ENCODE data around the gene GDF9.

The GDF9 gene

DNA sequence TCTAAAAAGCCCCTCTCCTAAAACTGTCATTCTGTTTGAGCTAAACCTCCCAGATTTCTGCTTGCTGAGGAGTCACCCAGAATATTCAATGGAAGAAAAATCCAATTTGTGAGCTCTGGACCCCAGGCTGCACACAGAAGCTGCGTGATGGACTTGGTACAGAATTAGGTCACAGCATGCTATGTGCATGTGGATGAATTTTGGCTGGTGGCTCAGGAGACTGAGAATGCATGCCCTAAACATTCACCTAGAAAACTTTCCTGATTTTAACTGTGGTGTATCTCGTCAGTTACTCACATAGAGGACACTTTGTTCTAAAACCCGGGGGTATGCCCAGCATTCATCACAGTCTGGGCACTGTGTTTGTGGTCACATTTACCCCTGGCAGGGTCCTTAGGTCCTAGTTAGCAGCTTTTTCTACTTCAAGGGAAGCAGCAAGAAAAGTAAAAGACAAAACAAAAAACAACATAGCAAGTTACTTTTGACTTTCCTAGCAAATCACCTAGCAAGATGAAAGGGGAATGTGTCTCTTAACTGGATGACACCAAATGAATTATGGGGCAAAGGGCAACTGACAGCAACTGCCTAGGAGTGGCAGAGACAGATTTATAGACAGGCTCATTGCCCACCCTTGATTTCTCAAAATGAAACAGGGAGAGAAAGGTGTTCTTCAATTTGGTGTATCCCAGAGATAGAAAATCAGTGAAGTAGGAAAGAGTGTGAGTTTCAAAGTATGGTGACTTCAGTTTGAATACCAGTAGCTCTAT lies 27.6 kb downstream of the GDF9 start:
- H3K27ac ChIP-seq (ENCODE audit: low read length) = no peak overlapping the region
- H3K36me3 ChIP-seq (ENCODE audit: control insufficient read depth in 2 of 2, insufficient read depth in 2 of 2, low read length in 2 of 2) = no peaks in the 10 kb centered on the region
- H3K27me3 ChIP-seq (ENCODE audit: control insufficient read depth in 1 of 2, insufficient read depth in 2 of 2, low read length in 2 of 2) = peaks cover 0 to 2% of the 10 kb centered on the region in 2 donors
- no peaks in the 10 kb centered on the region for H3K9me3 ChIP-seq (ENCODE audit: control insufficient read depth in 2 of 2, low read length in 2 of 2)
- H3K9ac ChIP-seq (ENCODE audit: low read length in 2 of 2) = no peak overlapping the region
- no peaks in the 10 kb centered on the region for H3K4me1 ChIP-seq (ENCODE audit: control insufficient read depth, insufficient read depth, low read length)
- H3K4me3 ChIP-seq (ENCODE audit: low read length in 2 of 2) = no peak overlapping the region

DNA sequence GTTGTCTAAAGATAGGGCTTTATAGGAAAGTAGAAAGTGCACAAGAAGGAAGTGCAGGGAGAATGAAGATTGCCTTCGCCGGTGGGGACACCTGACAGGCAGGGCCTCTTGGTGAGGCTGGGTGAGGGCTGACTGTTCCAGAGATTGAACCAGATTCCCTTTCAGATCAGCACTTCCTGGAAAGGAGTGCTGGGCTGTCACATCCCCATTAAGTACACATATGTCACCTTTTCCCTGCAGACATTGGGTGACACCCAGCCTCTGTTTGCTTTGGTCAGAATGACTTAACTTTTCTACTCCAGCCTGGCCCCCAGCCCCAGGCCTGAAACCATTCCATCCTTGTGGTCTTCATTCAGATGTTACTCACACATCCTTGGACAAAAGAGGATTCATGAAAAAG lies 28.4 kb downstream of the GDF9 start:
- Histone ChIP-seq H3K4me1 (ENCODE audit: control insufficient read depth, insufficient read depth, low read length) (no peaks in the 10 kb centered on the region), H3K36me3 (ENCODE audit: control insufficient read depth in 2 of 2, insufficient read depth in 2 of 2, low read length in 2 of 2) (no peaks in the 10 kb centered on the region), H3K4me3 (ENCODE audit: low read length in 2 of 2) (no peak overlapping the region), H3K9me3 (ENCODE audit: control insufficient read depth in 2 of 2, low read length in 2 of 2) (no peaks in the 10 kb centered on the region), H3K27me3 (ENCODE audit: control insufficient read depth in 1 of 2, insufficient read depth in 2 of 2, low read length in 2 of 2) (peaks cover 0 to 2% of the 10 kb centered on the region in 2 donors), H3K27ac (ENCODE audit: low read length) (no peak overlapping the region), H3K9ac (ENCODE audit: low read length in 2 of 2) (no peak overlapping the region)

DNA sequence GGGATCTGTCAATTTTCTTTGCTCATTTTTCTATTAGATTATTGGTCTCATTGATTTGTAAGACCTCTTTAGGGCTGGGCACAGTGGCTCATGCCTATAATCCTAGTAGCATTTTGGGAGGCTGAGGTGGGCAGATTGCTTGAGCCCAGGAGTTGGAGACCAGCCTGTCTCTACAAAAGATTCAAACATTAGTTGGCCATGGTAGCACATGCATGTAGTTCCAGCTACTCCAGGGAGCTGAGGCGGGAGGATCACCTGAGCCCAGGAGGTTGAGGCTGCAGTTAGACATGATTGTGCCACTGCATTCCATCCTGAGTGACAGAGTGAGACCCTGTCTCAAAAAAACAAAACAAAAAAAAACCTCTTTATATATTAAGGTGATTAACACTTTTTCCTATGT lies 29.4 kb downstream of the GDF9 start:
- Histone ChIP-seq H3K9ac (ENCODE audit: low read length in 2 of 2) (no peak overlapping the region), H3K9me3 (ENCODE audit: control insufficient read depth in 2 of 2, low read length in 2 of 2) (no peaks in the 10 kb centered on the region), H3K27me3 (ENCODE audit: control insufficient read depth in 1 of 2, insufficient read depth in 2 of 2, low read length in 2 of 2) (peaks cover 0 to 2% of the 10 kb centered on the region in 2 donors), H3K27ac (ENCODE audit: low read length) (no peak overlapping the region), H3K36me3 (ENCODE audit: control insufficient read depth in 2 of 2, insufficient read depth in 2 of 2, low read length in 2 of 2) (no peaks in the 10 kb centered on the region), H3K4me1 (ENCODE audit: control insufficient read depth, insufficient read depth, low read length) (no peaks in the 10 kb centered on the region), H3K4me3 (ENCODE audit: low read length in 2 of 2) (no peak overlapping the region)

DNA sequence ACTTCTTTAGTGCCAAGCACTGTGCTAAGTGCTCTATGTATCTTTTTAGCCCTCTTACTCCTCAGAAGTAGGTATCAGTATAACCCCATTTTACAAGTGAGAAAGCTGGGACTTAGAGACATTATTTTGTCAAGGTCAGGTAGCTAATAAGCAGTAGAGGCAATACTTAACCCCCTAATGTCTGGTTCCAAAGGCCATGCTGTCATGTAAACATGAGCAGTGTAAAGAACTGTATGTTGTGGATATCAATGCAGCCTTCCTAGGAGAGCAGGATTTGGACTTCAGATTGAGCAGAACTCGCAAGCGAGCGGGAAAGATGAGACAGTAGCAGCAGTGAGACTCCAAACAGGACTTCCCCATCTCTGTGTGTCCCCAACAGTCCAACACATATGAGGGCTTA lies 32.2 kb downstream of the GDF9 start:
- Histone ChIP-seq H3K9ac (ENCODE audit: low read length in 2 of 2) (no peak overlapping the region), H3K27ac (ENCODE audit: low read length) (no peak overlapping the region), H3K27me3 (ENCODE audit: control insufficient read depth in 1 of 2, insufficient read depth in 2 of 2, low read length in 2 of 2) (peaks cover 2 to 8% of the 10 kb centered on the region in 2 donors), H3K9me3 (ENCODE audit: control insufficient read depth in 2 of 2, low read length in 2 of 2) (no peaks in the 10 kb centered on the region), H3K4me3 (ENCODE audit: low read length in 2 of 2) (no peak overlapping the region), H3K4me1 (ENCODE audit: control insufficient read depth, insufficient read depth, low read length) (peaks cover 14% of the 10 kb centered on the region), H3K36me3 (ENCODE audit: control insufficient read depth in 2 of 2, insufficient read depth in 2 of 2, low read length in 2 of 2) (no peaks in the 10 kb centered on the region)

DNA sequence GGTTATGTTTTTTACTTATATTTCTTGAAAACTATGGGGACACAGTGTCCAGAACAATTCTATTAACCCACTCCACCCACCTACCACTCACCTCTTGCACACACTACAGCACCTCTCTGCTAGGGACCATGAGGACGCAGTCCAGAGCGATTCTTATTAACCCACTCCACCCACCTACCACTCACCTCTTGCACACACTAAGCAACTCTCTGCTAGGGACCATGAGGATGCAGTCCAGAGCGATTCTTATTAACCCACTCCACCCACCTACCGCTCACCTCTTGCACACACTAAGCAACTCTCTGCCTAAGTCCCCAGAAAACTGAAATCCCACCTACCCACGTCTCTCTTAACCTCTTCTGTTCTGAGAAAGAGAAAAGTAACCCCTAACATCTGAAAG lies 33.7 kb downstream of the GDF9 start:
- Histone ChIP-seq H3K9me3 (ENCODE audit: control insufficient read depth in 2 of 2, low read length in 2 of 2) (no peaks in the 10 kb centered on the region), H3K27me3 (ENCODE audit: control insufficient read depth in 1 of 2, insufficient read depth in 2 of 2, low read length in 2 of 2) (peaks cover 7 to 13% of the 10 kb centered on the region in 2 donors), H3K36me3 (ENCODE audit: control insufficient read depth in 2 of 2, insufficient read depth in 2 of 2, low read length in 2 of 2) (no peaks in the 10 kb centered on the region), H3K27ac (ENCODE audit: low read length) (no peak overlapping the region), H3K4me3 (ENCODE audit: low read length in 2 of 2) (no peak overlapping the region), H3K4me1 (ENCODE audit: control insufficient read depth, insufficient read depth, low read length) (peaks cover 14% of the 10 kb centered on the region), H3K9ac (ENCODE audit: low read length in 2 of 2) (no peak overlapping the region)

DNA sequence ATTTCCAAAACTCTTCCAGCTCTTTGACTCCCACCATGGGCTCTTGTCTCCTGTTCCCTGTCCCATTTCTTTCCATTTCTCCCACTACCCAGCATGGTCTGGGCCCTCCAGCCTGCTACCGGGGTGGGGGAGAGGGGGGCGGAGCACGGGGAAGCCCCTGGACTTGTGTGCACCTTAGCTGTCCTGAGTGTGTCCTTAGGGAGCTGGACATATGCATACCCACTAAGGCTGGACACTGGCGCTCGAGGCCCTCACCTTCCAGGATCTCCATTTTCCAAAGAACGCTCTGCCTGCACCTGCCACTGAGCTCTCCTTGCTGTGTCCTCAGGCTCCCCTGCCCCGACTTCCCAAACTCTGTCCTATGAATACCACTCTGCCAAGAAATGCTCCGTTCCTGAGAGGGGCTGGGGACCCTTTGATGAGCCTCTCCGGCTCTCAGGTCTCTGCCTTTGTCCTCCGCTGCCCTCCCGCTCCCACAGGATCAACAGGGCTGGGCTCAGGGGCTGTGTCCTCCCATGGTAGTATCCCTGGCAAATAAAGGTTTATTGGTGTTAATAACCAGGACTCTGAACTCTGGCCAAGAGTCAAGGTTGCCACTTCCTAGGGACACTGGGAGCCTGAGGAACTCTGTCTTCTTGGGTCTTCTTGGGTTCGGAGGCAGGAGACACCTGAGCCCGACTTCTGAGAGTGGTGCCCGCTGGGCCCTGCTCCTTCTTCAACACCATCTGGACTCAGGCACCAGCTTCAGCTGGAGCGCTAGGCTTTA lies 35.0 kb downstream of the GDF9 start:
- Histone ChIP-seq H3K4me1 (ENCODE audit: control insufficient read depth, insufficient read depth, low read length) (peaks cover 14% of the 10 kb centered on the region), H3K27ac (ENCODE audit: low read length) (no peak overlapping the region), H3K36me3 (ENCODE audit: control insufficient read depth in 2 of 2, insufficient read depth in 2 of 2, low read length in 2 of 2) (no peaks in the 10 kb centered on the region), H3K27me3 (ENCODE audit: control insufficient read depth in 1 of 2, insufficient read depth in 2 of 2, low read length in 2 of 2) (peaks cover 14 to 20% of the 10 kb centered on the region in 2 donors), H3K9ac (ENCODE audit: low read length in 2 of 2) (peak overlapping the region in 1 of 2 donors; percentile 53), H3K4me3 (ENCODE audit: low read length in 2 of 2) (peak overlapping the region in 1 of 2 donors; percentile 79), H3K9me3 (ENCODE audit: control insufficient read depth in 2 of 2, low read length in 2 of 2) (no peaks in the 10 kb centered on the region)

DNA sequence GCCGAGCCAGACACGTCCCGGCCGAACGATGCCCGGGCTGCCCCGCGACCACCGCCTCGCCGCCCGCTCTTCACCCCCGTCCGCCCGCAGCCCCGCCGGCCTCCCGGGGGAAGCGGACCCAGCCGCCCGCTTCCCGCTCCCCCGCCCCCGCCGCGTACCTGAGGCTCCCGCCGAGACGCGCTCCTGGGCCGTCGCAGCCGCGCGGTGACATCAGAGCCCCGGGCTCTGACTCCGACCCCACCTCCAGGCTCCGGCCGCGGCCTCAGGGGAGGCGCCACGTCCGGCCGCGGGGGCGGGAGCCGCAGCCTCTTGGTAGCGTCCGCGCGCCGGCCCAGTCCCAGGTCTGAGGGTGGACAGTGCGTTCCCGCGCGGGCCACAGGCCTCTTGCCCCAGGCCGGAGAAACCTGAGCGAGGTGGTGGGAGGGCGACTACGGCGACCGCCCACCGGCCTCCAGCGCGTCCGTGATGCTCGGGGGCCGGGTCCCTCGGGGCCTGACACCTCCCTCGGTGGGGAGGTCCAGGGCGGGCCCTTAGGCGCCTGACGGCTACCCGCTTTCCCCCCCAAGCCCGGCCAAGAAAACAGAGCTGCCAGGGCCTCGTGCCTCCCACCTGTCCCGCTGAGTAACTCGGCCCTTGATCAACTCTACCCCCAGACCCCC lies 35.7 kb downstream of the GDF9 start, which contains the start of gene SHROOM1:
SHROOM1 (minus strand) TSS at position 212 of the 659 bp plus-strand sequence. CDS start 4,507 bp downstream, outside the sequence.
- Histone ChIP-seq H3K4me1 (ENCODE audit: control insufficient read depth, insufficient read depth, low read length) (peaks cover 14% of the 10 kb centered on the region), H3K27ac (ENCODE audit: low read length) (no peak within 1 kb of the TSS), H3K9ac (ENCODE audit: low read length in 2 of 2) (peak within 1 kb of the TSS; percentile 64 to 66), H3K4me3 (ENCODE audit: low read length in 2 of 2) (peak within 1 kb of the TSS; percentile 66 to 79), H3K27me3 (ENCODE audit: control insufficient read depth in 1 of 2, insufficient read depth in 2 of 2, low read length in 2 of 2) (peaks cover 17 to 27% of the 10 kb centered on the region in 2 donors), H3K9me3 (ENCODE audit: control insufficient read depth in 2 of 2, low read length in 2 of 2) (no peaks in the 10 kb centered on the region), H3K36me3 (ENCODE audit: control insufficient read depth in 2 of 2, insufficient read depth in 2 of 2, low read length in 2 of 2) (no peaks in the 10 kb centered on the region)

DNA sequence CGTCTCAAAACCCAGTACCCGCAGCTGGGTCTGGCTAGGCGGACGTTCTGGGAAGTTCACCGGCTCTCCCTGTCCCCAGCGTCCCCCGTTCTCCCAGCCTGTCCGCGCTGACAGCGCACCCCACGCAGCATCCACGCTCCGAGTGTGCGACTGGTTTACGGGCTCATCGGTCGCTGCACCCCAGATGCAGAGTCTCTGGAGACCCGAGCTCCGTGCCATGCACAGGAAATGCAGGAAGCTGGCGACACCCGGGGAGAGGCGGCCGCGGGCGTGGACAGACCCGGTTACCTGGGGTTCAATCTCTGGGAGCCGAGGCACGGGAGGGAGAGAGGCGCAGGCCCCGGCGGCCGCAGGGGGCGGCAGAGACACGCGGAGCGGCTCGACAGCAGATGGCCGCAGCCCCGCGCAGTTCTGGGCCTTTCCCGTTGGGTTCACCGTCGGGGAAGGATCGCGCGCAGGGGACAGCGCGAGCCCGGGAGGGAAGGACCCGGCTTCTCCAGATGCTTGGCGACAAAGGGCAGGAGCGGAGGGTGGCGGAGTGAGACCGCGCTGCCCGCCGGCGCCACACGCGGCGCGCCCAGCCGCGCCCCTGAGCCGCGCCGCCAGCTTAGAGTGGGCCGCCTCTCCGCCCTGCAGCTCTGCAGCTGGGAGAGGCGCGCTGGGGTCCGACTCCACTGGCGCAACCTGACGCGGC lies 36.4 kb downstream of the GDF9 start:
- H3K27me3 ChIP-seq (ENCODE audit: control insufficient read depth in 1 of 2, insufficient read depth in 2 of 2, low read length in 2 of 2) = peaks cover 16 to 34% of the 10 kb centered on the region in 2 donors
- peak overlapping the region; percentile 66 to 79 for H3K4me3 ChIP-seq (ENCODE audit: low read length in 2 of 2)
- H3K4me1 ChIP-seq (ENCODE audit: control insufficient read depth, insufficient read depth, low read length) = peaks cover 14% of the 10 kb centered on the region
- no peaks in the 10 kb centered on the region for H3K36me3 ChIP-seq (ENCODE audit: control insufficient read depth in 2 of 2, insufficient read depth in 2 of 2, low read length in 2 of 2)
- H3K9me3 ChIP-seq (ENCODE audit: control insufficient read depth in 2 of 2, low read length in 2 of 2) = no peaks in the 10 kb centered on the region
- H3K9ac ChIP-seq (ENCODE audit: low read length in 2 of 2) = peak overlapping the region; percentile 64 to 66
- no peak overlapping the region for H3K27ac ChIP-seq (ENCODE audit: low read length)

DNA sequence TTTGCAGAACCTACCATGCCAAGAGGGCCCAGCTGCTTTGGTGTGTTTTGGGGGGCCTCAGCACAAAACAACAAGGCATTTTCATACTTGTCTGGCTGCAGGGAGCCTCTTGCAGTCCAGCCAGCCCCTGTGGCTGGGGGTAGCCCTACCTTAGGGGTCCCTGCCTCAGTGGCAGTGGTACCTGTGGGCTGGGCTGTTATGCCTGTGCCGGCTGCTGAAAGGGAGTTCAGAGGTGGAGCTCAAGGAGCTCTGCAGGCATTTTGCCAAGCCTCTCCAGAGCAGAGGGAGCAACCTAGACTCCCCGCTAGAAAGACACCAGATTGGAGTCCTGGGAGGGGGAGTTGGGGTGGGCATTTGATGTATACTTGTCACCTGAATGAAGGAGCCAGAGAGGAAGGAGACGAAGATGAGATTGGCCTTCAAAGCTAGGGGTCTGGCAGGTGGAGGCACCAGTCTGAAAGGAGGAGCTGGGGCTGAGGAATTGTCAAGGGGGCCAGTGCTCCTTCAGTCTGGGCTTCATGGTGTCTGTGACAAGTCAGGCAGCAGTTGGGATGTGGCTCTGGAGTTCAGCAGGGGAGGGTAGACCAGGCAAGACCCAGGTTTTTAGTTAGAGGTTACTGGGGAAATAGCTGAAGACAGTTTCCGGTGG lies 37.3 kb downstream of the GDF9 start:
- Histone ChIP-seq H3K27ac (ENCODE audit: low read length) (no peak overlapping the region), H3K9me3 (ENCODE audit: control insufficient read depth in 2 of 2, low read length in 2 of 2) (no peaks in the 10 kb centered on the region), H3K4me1 (ENCODE audit: control insufficient read depth, insufficient read depth, low read length) (peaks cover 14% of the 10 kb centered on the region), H3K27me3 (ENCODE audit: control insufficient read depth in 1 of 2, insufficient read depth in 2 of 2, low read length in 2 of 2) (peaks cover 21 to 38% of the 10 kb centered on the region in 2 donors), H3K36me3 (ENCODE audit: control insufficient read depth in 2 of 2, insufficient read depth in 2 of 2, low read length in 2 of 2) (no peaks in the 10 kb centered on the region), H3K4me3 (ENCODE audit: low read length in 2 of 2) (peak overlapping the region in 1 of 2 donors; percentile 79), H3K9ac (ENCODE audit: low read length in 2 of 2) (no peak overlapping the region)
